T-helper 2 cell treated with Interferon-gamma antibody and Interleukin-4, amounts not matched to agents 5 μg/mL and 100 μg/mL, for 36 hours (primary cell): ENCODE data around the gene PBX3.

Experiments
- DNase-seq: peaks from one replicate; pipeline ENCODE4 v3.0.0; 2021; ENCODE audit warnings: low spot score
- H3K27ac Mint-ChIP-seq: one replicate; pipeline ENCODE4 v1.8.0; 2021; ENCODE audit warnings: mild to moderate bottlenecking, mixed read lengths
- H3K27me3 Mint-ChIP-seq: one replicate; pipeline ENCODE4 v1.8.0; 2021; ENCODE audit warnings: low read depth, mixed read lengths
- H3K36me3 Mint-ChIP-seq: one replicate; pipeline ENCODE4 v1.8.0; 2021; ENCODE audit warnings: low read depth, mixed read lengths
- H3K4me1 Mint-ChIP-seq: one replicate; pipeline ENCODE4 v1.8.0; 2021; ENCODE audit warnings: low read depth, mixed read lengths
- H3K4me3 Mint-ChIP-seq: one replicate; pipeline ENCODE4 v1.8.0; 2022; ENCODE audit warnings: mild to moderate bottlenecking, moderate library complexity, mixed read lengths
- H3K9me3 Mint-ChIP-seq: one replicate; pipeline ENCODE4 v1.8.0; 2021; ENCODE audit warnings: mixed read lengths

Gene PBX3

GRCh38 chr9:125831054-125831453 is 83.9 kb downstream of the PBX3 start:
- no peak overlapping the region for H3K27ac Mint-ChIP-seq
- peak overlapping the region; percentile 39 for H3K4me3 Mint-ChIP-seq
- no peak for DNase-seq
- no peaks in the 10 kb centered on the region for H3K27me3 Mint-ChIP-seq
- peaks cover 13% of the 10 kb centered on the region for H3K4me1 Mint-ChIP-seq
- H3K36me3 Mint-ChIP-seq = peaks cover 2% of the 10 kb centered on the region
- no peaks in the 10 kb centered on the region for H3K9me3 Mint-ChIP-seq

- Mint-ChIP-seq H3K27me3 (no peaks in the 10 kb centered on the region), H3K4me3 (no peak overlapping the region), H3K36me3 (peaks cover 2% of the 10 kb centered on the region), H3K9me3 (no peaks in the 10 kb centered on the region), H3K4me1 (peaks cover 13% of the 10 kb centered on the region), H3K27ac (no peak overlapping the region)
- DNase-seq = no peak
Measured at GRCh38 chr9:125831616-125832015, 84.4 kb downstream of the PBX3 start.

DNA sequence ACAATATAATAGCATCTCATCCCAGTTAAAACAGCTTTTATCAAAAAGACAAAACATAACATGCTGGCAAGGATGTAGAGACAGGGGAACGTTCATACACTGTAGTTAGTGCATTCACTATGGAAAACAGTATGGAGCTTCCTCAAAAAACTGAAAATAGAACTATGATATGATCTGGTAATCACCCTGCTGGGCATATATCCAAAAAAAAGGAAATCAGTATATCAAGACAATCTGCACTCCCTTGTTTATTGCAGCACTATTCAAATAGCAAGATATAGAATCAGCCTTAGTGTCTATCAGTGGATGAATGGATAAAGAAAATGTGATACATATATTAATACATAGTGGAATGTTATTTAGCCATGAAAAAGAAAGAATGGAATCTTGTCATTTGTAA is 88.5 kb downstream of the PBX3 start:
- DNase-seq = no peak
- no peak overlapping the region for H3K27ac Mint-ChIP-seq
- no peaks in the 10 kb centered on the region for H3K9me3 Mint-ChIP-seq
- no peak overlapping the region for H3K4me3 Mint-ChIP-seq
- peaks cover 4% of the 10 kb centered on the region for H3K27me3 Mint-ChIP-seq
- peaks cover 8% of the 10 kb centered on the region for H3K4me1 Mint-ChIP-seq
- peaks cover 2% of the 10 kb centered on the region for H3K36me3 Mint-ChIP-seq

- Mint-ChIP-seq H3K27ac (no peak overlapping the region), H3K27me3 (peaks cover 4% of the 10 kb centered on the region)
Measured at GRCh38 chr9:125839317-125839716, 92.1 kb downstream of the PBX3 start.

GRCh38 chr9:125841444-125841843 is 94.3 kb downstream of the PBX3 start:
- Mint-ChIP-seq H3K9me3 (no peaks in the 10 kb centered on the region), H3K27ac (no peak overlapping the region), H3K4me1 (no peaks in the 10 kb centered on the region), H3K36me3 (no peaks in the 10 kb centered on the region), H3K4me3 (no peak overlapping the region), H3K27me3 (peaks cover 4% of the 10 kb centered on the region)
- DNase-seq = no peak

More at GRCh38 chr9:125839317-125839716, 92.1 kb downstream of the PBX3 start:
- no peak overlapping the region for H3K4me3 Mint-ChIP-seq
- no peaks in the 10 kb centered on the region for H3K4me1 Mint-ChIP-seq
- no peaks in the 10 kb centered on the region for H3K36me3 Mint-ChIP-seq
- DNase-seq = no peak
- H3K9me3 Mint-ChIP-seq = no peaks in the 10 kb centered on the region

- DNase-seq = no peak
- Mint-ChIP-seq H3K4me3 (no peak overlapping the region), H3K4me1 (no peaks in the 10 kb centered on the region), H3K36me3 (no peaks in the 10 kb centered on the region), H3K27me3 (peaks cover 4% of the 10 kb centered on the region), H3K27ac (no peak overlapping the region), H3K9me3 (no peaks in the 10 kb centered on the region)
Measured at GRCh38 chr9:125842242-125842641, 95.1 kb downstream of the PBX3 start.

DNA sequence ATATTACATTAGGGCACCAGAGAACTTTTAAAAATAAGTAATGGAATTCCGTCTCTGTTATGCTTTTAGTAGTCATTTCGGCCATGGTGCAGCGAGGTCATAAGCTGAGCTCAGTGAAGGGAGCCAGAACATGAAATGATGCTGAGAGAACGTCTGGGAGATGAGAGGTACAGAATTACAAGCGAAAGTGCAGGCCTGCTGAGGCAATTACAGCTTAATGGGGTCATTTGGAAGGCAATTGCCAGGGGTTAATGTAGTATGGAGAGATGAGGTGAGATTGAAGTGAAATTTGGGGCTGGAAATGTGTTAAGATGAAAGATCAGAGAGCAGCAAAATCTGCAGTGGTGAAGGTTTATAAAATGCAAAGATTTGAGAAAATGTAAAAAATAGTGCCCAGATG is 96.5 kb downstream of the PBX3 start:
- DNase-seq = no peak
- H3K9me3 Mint-ChIP-seq = no peaks in the 10 kb centered on the region
- H3K4me1 Mint-ChIP-seq = no peaks in the 10 kb centered on the region
- H3K36me3 Mint-ChIP-seq = no peaks in the 10 kb centered on the region
- H3K4me3 Mint-ChIP-seq = no peak overlapping the region
- no peak overlapping the region for H3K27ac Mint-ChIP-seq
- H3K27me3 Mint-ChIP-seq = peaks cover 5% of the 10 kb centered on the region

- Mint-ChIP-seq H3K36me3 (no peaks in the 10 kb centered on the region), H3K27me3 (peaks cover 2% of the 10 kb centered on the region)
Measured at GRCh38 chr9:125844611-125845010, 97.4 kb downstream of the PBX3 start.

GRCh38 chr9:125845271-125845808 is 98.2 kb downstream of the PBX3 start:
- no peak for DNase-seq
- Mint-ChIP-seq H3K36me3 (no peaks in the 10 kb centered on the region), H3K4me1 (no peaks in the 10 kb centered on the region), H3K9me3 (no peaks in the 10 kb centered on the region), H3K27me3 (peaks cover 2% of the 10 kb centered on the region), H3K4me3 (no peak overlapping the region), H3K27ac (no peak overlapping the region)

More at GRCh38 chr9:125844611-125845010, 97.4 kb downstream of the PBX3 start:
- Mint-ChIP-seq H3K4me1 (no peaks in the 10 kb centered on the region), H3K27ac (no peak overlapping the region), H3K9me3 (no peaks in the 10 kb centered on the region), H3K4me3 (no peak overlapping the region)
- no peak for DNase-seq

DNA sequence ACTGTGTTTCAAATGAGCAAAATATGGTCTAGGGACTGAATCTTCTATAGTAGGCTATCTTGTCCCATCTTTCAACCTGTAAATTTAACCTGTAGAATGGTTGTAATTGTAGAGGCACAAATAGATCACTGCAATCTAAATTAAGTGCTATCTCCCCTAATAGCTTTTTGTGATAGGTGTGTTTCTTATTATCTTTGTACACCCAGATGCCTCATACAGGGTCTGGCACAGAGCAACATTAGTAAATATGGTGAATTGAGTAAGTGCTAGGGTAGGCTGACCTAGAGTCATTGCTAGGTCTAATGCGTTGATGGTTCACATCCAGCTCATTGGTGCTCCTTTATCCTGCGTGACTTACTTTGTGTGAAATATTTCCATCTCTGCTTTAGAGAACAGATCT is 100.6 kb downstream of the PBX3 start:
- H3K4me1 Mint-ChIP-seq = no peaks in the 10 kb centered on the region
- no peak overlapping the region for H3K4me3 Mint-ChIP-seq
- H3K9me3 Mint-ChIP-seq = no peaks in the 10 kb centered on the region
- peaks cover 2% of the 10 kb centered on the region for H3K27me3 Mint-ChIP-seq
- no peaks in the 10 kb centered on the region for H3K36me3 Mint-ChIP-seq
- H3K27ac Mint-ChIP-seq = no peak overlapping the region
- no peak for DNase-seq

DNA sequence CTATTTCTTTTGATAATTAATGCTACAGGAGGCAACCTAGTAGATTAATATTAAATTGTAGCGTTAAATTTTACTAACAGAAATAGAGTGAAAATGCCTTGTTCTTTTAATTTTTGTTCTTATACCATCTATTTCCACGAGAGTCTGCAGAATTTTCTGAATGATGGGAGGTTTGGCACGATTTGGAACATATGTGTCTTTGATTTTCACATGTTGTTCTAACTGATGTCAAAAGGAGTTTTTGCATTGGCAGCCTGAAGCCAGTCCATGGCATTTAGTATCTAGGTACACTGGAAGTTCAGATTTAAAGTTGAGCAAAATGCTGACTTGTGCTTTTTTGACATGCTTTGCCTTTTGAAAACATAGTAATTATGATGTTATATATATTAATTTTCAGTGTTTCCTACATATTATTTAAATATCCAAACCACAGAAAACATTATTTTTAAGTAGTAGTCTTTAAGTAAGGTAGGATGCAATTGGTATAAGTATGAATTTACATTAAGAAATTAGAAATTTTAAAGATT is 103.0 kb downstream of the PBX3 start:
- H3K36me3 Mint-ChIP-seq = no peaks in the 10 kb centered on the region
- peaks cover 2% of the 10 kb centered on the region for H3K27me3 Mint-ChIP-seq
- no peaks in the 10 kb centered on the region for H3K9me3 Mint-ChIP-seq
- no peak for DNase-seq
- H3K27ac Mint-ChIP-seq = no peak overlapping the region
- no peak overlapping the region for H3K4me3 Mint-ChIP-seq
- peaks cover 7% of the 10 kb centered on the region for H3K4me1 Mint-ChIP-seq

DNA sequence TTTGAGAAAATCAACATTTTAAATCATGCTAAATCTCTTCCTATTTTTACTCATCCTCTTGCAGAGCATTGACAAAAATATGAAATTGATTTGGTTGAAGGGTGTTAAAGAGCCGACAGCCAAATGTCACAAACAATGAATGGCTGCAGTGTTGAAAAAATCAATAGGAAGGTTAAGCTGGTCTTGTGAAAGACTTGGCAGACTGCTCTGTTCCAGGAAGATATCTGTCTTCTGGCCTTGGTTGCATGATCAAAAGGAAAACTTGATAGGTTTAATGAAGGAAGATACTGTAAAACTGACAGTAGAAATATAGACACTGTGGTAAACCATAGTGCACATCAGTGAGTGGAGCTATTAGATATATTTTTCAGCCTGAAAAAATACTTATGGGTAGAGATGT is 103.6 kb downstream of the PBX3 start:
- Mint-ChIP-seq H3K36me3 (no peaks in the 10 kb centered on the region), H3K4me1 (peaks cover 7% of the 10 kb centered on the region), H3K27me3 (peaks cover 2% of the 10 kb centered on the region), H3K27ac (no peak overlapping the region), H3K4me3 (no peak overlapping the region), H3K9me3 (no peaks in the 10 kb centered on the region)
- DNase-seq = no peak

- Mint-ChIP-seq H3K4me1 (peaks cover 7% of the 10 kb centered on the region), H3K4me3 (no peak overlapping the region), H3K27me3 (peaks cover 2% of the 10 kb centered on the region), H3K9me3 (no peaks in the 10 kb centered on the region), H3K36me3 (no peaks in the 10 kb centered on the region), H3K27ac (no peak overlapping the region)
- no peak for DNase-seq
Measured at GRCh38 chr9:125851979-125852378, 104.8 kb downstream of the PBX3 start.

DNA sequence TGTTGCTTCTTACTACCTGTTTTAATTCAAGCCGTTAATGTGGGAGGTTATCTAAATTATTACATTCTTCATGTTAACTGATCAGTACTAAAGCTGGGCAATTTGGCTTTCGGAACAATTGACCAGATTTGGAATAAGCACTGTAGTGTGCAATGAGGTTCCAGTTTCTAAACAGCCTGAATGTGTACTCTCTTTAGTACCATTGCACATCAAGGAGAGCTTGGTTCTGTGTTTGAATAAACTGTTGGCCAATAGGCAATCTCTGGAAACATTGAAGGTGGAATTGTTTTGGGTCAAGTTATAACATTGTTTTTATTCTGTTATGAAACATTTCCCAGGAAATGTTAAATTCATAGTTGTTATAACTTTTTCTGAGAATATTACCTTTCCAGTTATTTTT is 105.2 kb downstream of the PBX3 start:
- no peaks in the 10 kb centered on the region for H3K9me3 Mint-ChIP-seq
- H3K27me3 Mint-ChIP-seq = peaks cover 2% of the 10 kb centered on the region
- H3K27ac Mint-ChIP-seq = no peak overlapping the region
- no peaks in the 10 kb centered on the region for H3K36me3 Mint-ChIP-seq
- peaks cover 7% of the 10 kb centered on the region for H3K4me1 Mint-ChIP-seq
- H3K4me3 Mint-ChIP-seq = no peak overlapping the region
- no peak for DNase-seq
